ENCODE results near the gene GPR33. TPM values are rescaled to one million over a fixed set of nuclear protein-coding genes. Genes with fewer than 3 reads are reported as not detected.

GPR33 gene
- total RNA-seq, 4 donors from 2014 or later, result not detected

- Histone ChIP-seq H3K27me3 (no peaks in the 10 kb centered on the region), H3K9me3 (no peaks in the 10 kb centered on the region), H3K4me1 (no peaks in the 10 kb centered on the region), H3K27ac (no peak overlapping the region), H3K4me3 (no peak overlapping the region), H3K36me3 (no peaks in the 10 kb centered on the region)
- ATAC-seq, result no peak
- WGBS, 2 donors (ENCODE audit: low coverage in 1 of 2), result 91 to 98% methylated on average over 3 to 4 of the region's 4 CpGs
- TF ChIP-seq, protein P1, sequence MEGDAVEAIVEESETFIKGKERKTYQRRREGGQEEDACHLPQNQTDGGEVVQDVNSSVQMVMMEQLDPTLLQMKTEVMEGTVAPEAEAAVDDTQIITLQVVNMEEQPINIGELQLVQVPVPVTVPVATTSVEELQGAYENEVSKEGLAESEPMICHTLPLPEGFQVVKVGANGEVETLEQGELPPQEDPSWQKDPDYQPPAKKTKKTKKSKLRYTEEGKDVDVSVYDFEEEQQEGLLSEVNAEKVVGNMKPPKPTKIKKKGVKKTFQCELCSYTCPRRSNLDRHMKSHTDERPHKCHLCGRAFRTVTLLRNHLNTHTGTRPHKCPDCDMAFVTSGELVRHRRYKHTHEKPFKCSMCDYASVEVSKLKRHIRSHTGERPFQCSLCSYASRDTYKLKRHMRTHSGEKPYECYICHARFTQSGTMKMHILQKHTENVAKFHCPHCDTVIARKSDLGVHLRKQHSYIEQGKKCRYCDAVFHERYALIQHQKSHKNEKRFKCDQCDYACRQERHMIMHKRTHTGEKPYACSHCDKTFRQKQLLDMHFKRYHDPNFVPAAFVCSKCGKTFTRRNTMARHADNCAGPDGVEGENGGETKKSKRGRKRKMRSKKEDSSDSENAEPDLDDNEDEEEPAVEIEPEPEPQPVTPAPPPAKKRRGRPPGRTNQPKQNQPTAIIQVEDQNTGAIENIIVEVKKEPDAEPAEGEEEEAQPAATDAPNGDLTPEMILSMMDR (IDR thresholded peaks at IDR 0.05), result no peak
- no peak for TF ChIP-seq EP300 (IDR thresholded peaks at IDR 0.05)
- TF ChIP-seq POLR2A (IDR thresholded peaks at IDR 0.05), result no peak
- TF ChIP-seq POLR2AphosphoS5 (IDR thresholded peaks at IDR 0.05), result no peak
Observed at GRCh38 chr14:31480156-31480555, 7.7 kb downstream of the GPR33 start.

GRCh38 chr14:31479027-31479426 lies 8.8 kb downstream of the GPR33 start:
- TF ChIP-seq, protein P1 (IDR thresholded peaks at IDR 0.05), result no peak
- TF ChIP-seq POLR2A (IDR thresholded peaks at IDR 0.05), result no peak
- no peak for TF ChIP-seq POLR2AphosphoS5 (IDR thresholded peaks at IDR 0.05)
- no peak for TF ChIP-seq EP300 (IDR thresholded peaks at IDR 0.05)
- Histone ChIP-seq H3K4me1 (no peaks in the 10 kb centered on the region), H3K36me3 (no peaks in the 10 kb centered on the region), H3K9me3 (no peaks in the 10 kb centered on the region), H3K27me3 (no peaks in the 10 kb centered on the region), H3K27ac (no peak overlapping the region), H3K4me3 (no peak overlapping the region)
- WGBS, 2 donors (ENCODE audit: low coverage in 1 of 2), result 57% methylated on average over 3 of the region's 3 CpGs
- ATAC-seq, result no peak

- no CpG with 5 or more reads among the region's 6 CpGs for WGBS, 2 donors (ENCODE audit: low coverage in 1 of 2)
- ATAC-seq, result no peak
- H3K36me3 ChIP-seq, result no peaks in the 10 kb centered on the region
- no peak for TF ChIP-seq POLR2A (IDR thresholded peaks at IDR 0.05)
- TF ChIP-seq, protein P1 (IDR thresholded peaks at IDR 0.05), result no peak
- TF ChIP-seq EP300 (IDR thresholded peaks at IDR 0.05), result no peak
- TF ChIP-seq POLR2AphosphoS5 (IDR thresholded peaks at IDR 0.05), result no peak
- no peaks in the 10 kb centered on the region for H3K9me3 ChIP-seq
- no peak overlapping the region for H3K4me3 ChIP-seq
- H3K27me3 ChIP-seq, result no peaks in the 10 kb centered on the region
- no peak overlapping the region for H3K27ac ChIP-seq
- no peaks in the 10 kb centered on the region for H3K4me1 ChIP-seq
Observed at GRCh38 chr14:31477248-31477647, 10.6 kb downstream of the GPR33 start.

GRCh38 chr14:31476131-31476866 lies 11.5 kb downstream of the GPR33 start:
- Histone ChIP-seq H3K4me1 (no peaks in the 10 kb centered on the region), H3K36me3 (no peaks in the 10 kb centered on the region), H3K27ac (no peak overlapping the region), H3K27me3 (no peaks in the 10 kb centered on the region), H3K9me3 (no peaks in the 10 kb centered on the region), H3K4me3 (no peak overlapping the region)
- ATAC-seq, result no peak
- TF ChIP-seq EP300 (IDR thresholded peaks at IDR 0.05) (no peak), POLR2A (IDR thresholded peaks at IDR 0.05) (no peak), POLR2AphosphoS5 (IDR thresholded peaks at IDR 0.05) (no peak)
- TF ChIP-seq, protein P1 (IDR thresholded peaks at IDR 0.05), result no peak
- WGBS, 2 donors (ENCODE audit: low coverage in 1 of 2), result 71 to 82% methylated on average over 4 of the region's 4 CpGs

- Histone ChIP-seq H3K9me3 (no peaks in the 10 kb centered on the region), H3K27me3 (no peaks in the 10 kb centered on the region), H3K4me1 (peaks cover 0 to 5% (median 0%) of the 10 kb centered on the region in 3 donors), H3K4me3 (no peak overlapping the region), H3K27ac (no peak overlapping the region), H3K36me3 (no peaks in the 10 kb centered on the region)
- no peak for ATAC-seq
- TF ChIP-seq EP300 (IDR thresholded peaks at IDR 0.05) (no peak), POLR2A (IDR thresholded peaks at IDR 0.05) (no peak), POLR2AphosphoS5 (IDR thresholded peaks at IDR 0.05) (no peak)
- TF ChIP-seq, protein P1 (IDR thresholded peaks at IDR 0.05), result no peak
- 85 to 88% methylated on average over 3 to 6 of the region's 6 CpGs for WGBS, 2 donors (ENCODE audit: low coverage in 1 of 2)
Observed at GRCh38 chr14:31466554-31466953, 21.3 kb downstream of the GPR33 start.
